SK-N-DZ (cell line): Measurements from ENCODE around the gene OTOF. TPM values are rescaled to one million over a fixed set of nuclear protein-coding genes. Genes with fewer than 3 reads are reported as not detected.

Experiments
- DNase-seq: peaks from one replicate; pipeline ENCODE4 v3.0.0-alpha.2; 2015; ENCODE audit warnings: low spot score
- polyA plus RNA-seq, 2 experiments: library from polyadenylated mRNA; depleted of rRNA; stranded (reverse); fragments of >200 nt; gene quantifications; 2 replicates each; pipeline ENCODE4 v1.2.3, GENCODE V29; 2014

The OTOF gene
- 0.50 and 0.56 TPM in 2 replicates for polyA plus RNA-seq (2014; cell fraction: cytosol; rRNA removed)
- polyA plus RNA-seq (2014; cell fraction: nucleus; rRNA removed) = 3.3 and 8.5 TPM in 2 replicates

DNA sequence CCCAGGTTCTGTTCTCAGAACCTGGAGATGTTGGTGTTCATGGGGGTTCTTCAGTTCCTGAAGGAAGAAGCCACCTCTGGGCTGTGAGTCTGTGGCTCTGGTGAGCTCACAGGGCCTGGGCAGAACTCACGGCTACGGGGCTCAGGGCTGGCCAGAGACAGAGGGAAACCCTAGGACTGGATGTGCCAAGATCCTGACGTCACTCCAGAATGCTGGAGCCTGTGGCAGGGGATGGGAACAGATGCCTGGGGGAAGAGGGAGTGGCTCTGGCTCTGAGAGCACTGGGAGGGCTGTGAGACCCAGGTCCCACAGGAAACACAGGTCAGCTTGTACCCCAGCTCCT lies at the start of gene OTOF:
TSS of gene OTOF (minus strand) at position 214 of the 343 bp plus-strand sequence.
- peak; percentile 49 for DNase-seq

DNA sequence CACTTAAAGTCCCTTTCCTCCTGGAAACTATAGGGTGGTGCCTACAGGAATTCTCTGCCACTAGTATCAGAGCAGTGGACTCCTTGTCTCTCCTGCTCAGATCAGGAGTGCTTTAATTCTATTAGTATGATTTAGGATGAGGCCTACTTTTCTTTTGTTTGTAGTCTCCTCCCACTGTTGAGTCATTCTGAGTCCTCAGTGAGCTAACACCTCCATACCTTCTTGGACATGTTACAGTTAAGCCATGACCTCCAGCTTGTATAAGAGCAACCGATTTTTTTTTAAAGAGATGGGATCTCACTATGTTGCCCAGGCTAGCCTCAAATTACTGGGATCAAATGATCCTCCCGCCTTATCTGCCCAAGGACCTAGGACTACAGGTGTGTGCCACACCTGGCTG lies 48.7 kb upstream of the OTOF start:
- DNase-seq = no peak

DNA sequence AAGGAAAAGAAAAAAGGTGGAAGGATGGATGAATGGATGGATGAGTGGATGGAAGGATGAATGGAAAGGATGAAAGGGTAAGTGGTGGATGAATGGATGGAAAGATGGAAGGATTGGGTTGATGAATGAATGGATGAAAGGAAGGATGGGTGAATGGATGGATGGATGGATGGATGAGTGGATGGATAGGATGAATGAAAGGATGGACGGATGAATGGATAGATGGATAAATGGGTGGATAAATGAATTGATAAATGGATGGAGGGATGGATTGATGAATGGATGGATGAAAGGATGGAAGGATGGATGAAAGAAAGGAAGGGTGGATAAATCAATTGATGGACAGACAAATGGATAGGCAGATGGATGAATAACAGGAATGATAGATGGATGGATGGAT lies 48.2 kb upstream of the OTOF start:
- no peak for DNase-seq

DNA sequence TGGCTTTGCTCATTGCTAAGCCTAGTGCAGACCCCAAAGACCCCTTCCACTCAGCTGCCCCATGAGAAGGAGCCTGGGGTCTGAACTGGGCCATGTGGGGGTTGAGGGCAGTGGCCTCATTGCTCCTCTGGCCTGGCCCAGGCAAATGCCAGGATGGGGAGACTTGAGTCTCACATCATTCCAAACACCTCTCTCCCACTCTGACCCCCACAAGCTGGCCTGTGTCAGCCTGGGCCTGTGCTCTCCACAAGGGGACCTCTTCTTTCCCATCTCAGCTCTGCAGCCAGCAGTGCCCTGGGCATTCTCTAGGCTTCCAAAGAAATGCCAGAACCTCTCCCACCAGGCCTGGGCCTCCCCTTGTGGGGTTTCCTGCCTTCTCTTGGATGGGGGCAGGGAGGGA lies 45.8 kb upstream of the OTOF start:
- DNase-seq = no peak

DNA sequence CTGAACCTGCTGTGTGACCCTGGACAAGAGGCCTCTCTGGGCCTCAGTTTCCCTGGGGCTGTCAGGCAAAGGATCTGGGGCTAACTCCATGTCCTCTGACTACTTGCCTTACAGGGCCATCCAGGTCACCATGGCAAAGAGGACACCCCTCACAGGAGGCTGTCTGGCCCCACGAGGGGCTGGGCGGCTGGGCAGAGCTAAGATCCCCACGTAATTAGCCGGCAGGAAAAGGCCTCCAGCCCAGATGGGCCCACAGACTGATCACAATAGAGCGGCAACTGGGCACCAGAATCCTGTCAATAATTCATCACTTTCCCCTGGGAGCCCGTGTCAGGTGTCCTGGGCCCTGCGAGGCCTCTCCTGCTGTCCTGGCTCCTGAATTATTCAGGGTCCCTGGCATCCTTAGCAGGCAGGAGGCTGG lies 44.8 kb upstream of the OTOF start:
- DNase-seq = no peak

DNA sequence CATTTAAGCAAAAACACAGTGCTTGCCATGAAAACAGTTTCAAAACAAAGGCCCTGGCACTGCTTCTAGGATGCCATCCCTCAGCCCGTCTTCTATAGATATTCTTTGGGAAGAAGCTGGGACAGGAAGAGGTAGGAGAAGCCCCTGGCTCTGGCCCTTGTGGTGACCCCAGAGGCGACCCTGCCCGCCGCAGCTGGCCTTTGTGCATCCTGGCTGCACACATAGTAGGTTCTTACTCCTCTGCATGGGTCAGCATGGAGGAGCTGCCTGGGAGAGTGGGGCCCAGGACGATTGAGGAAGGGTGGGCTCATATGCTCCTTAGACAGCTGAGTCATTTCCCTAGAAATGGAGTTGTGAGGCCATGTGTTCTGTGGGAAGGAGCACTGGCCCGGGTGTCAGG lies 44.4 kb upstream of the OTOF start:
- DNase-seq = no peak

DNA sequence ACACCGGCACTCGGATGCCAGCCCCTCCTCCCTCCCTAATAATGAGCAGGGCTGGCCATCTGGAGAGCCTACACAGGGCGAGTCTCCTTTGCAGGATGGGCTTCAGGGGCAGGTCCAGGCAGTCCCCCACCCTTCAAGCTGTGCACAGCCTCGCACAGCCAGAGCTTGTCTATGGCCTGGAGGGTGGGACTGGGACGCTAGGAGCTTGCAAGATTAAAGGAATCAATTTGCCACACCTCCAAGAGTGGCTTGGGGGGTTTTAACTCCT lies 43.9 kb upstream of the OTOF start:
- no peak for DNase-seq

DNA sequence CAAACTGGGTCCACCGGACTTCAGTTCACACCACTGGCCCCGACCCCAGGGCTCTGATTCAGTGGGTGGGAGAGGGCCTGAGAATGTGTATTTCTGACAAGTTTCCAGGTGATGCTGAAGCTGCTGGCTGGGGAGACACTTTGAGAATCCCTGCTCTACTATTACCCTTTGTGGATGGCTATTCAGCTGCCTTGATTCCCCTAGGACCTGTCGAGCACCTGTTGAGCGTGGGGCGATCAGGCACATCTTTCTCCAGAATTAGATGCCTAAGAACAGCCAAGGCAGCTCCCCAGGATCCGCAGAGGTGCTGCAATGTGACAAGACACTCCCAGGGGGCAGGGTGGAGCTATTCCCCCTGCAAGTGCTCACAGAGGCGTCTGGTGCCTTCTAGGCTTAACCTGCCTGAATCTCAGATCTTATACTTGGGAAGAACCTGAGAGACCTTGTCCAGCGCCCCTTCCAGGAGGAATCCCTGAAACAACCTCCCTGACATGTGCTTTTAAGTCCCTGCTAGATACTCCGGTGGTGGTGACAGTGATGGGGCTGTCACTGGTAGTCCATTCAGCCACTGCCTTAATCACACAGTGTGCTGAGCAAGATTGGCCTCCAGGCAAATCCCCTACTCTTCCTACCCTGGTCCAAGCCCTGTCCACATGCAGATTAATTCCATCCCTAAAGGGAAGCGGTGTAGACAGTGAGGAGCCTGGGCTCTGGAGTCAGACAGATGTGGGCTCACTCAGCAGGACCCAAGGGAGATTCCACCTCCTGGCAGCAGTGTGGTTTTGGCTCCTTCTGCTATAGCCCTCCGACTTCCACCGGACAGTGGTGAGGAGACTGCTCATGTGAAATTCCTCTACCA lies 43.4 kb upstream of the OTOF start:
- peak; percentile 49 for DNase-seq

DNA sequence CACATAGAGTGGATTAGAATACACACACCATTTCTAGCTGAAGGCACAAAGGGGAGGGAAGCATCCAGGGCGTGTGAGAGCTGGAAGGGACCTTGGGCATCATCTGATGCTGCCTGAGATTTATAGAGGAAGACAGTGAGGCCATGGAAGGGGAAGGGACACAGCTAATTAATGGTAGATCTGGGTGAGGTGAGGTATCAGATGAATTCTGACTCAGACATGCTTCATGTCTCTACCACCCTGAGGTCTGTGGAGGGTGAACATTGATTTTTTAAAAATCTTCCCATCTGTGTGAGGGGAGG lies 42.2 kb upstream of the OTOF start:
- DNase-seq = no peak

DNA sequence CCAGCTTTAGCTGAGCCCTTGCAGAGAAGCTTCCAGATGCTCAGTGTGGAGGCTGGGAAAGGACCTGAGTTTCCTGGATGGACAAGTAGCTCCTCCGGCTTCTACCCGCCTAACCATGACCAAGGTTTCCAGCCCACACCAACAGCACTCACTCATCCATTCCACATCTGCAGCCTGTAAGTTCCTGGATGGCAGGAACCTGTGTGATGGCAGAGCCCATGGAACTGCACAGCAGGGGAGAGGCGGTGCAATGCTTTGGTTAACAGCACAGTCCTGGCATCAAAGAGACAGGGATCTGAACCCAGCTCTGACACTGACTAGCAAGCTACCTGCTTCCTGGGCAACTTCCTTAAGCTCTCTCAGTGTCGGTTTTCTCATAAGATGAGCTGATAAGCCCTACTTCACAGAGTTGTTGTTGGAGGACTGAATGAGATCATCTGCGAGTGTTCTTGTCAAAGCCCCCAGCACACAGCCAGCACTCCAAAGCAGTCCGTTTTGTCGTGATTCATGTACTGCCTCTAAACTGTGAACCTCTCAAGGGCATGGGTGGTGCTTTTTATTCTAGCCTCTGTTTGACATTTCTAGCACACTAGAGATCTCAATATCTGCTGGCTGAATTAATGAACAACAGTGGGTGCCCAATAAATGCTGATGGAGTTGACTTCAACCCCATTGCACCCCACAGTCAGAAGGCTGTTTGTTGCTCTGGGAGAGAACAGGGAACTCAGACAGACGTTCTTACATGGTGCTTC lies 41.6 kb upstream of the OTOF start:
- DNase-seq = no peak

DNA sequence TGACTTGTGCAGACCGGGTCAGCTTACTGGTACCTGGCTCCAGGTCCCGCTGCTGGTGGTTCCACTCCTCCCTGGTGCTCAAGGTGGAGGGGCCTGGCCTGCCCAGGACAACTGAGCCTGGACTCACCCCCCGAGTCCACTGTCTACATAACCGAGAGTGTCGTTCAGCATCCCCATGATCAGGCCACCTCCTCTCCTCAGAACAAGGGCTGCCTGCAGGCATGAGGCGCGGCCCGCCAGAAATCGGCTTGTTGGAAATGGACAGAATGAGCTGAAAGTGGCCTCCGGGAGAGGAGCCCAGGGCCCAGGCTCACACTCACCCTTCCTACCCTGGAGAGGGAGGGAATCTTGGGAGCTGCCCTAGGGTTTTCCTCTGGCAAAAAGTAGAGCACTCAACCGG lies 38.9 kb upstream of the OTOF start:
- no peak for DNase-seq

DNA sequence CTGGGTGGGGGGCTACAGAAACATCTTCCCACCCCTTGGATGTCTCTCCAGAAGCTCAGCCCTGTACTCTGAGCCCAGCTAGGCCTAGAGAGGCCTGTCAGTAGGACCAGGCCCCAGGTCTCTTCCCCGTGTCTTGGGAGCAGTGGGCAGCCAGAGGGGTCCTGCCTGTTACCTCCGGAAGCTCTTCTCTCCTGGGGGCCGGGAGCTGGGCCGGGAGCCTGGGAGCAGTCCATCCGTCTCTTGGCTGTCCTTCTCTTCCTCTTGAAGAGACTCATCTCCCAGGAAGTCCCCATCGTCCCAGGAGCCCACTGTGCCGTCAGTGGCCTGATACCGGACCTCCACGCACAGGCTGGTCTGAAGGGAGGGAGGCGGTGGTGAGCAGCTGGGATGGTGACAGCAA lies 38.3 kb upstream of the OTOF start:
- no peak for DNase-seq

DNA sequence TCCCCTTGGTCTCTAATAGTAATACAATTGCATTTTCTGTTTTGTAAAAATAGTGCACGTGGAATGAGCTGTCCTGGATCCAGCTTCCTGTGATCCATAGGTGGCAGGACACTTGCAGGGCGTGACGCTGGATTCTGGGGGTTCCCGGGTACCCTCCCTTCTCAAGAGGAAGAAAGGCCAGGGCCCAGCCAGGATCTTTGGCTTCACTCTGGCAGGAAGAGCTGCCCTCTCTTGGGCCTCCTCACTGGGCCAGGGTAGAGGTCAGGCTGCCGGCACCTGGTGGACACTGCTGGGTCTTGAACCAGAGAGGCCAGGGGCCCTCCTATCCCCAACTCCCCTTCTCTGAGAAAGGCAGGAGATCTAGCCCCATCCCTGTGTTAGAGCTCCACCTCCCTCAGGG lies 37.8 kb upstream of the OTOF start:
- no peak for DNase-seq

DNA sequence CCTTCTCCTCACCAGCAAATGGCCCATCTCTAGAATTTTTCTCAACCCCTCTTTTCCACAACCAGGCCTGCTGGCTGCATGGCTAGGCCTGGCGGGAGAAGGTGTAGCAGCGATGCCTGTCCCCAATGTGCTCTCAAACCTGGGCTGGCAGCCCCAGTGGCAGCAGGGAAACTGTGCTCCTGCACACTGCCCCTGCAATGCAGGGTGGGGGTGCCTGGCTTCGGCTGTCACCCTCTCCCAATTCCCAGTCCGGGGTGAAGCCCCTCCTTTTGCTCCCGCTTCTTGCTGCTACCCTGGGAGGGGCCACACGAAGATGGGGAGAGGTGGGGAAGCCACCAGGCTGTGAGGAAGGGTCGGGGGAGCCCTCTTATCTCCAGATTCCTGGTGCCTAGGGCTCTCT lies 36.1 kb upstream of the OTOF start:
- no peak for DNase-seq

DNA sequence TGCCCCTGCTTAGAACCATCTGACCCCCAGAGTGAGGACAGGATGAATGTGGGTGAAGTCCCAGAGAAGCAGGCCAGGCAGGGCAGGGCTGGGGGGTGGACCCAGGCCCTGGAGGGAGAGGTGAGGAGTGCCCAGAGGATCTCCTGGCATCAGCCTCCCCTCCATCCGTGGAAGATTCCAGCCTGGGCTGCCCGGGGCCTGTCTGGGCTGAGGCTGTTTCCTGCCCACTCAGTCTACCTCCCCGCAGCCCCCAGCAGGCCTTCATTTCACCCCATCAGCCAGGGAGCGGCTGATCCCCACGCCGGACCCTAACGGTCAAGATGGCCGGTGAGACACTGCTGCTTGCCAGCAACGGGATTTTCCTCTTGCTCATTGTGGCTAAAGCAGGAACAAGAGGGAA lies 35.3 kb upstream of the OTOF start:
- no peak for DNase-seq

DNA sequence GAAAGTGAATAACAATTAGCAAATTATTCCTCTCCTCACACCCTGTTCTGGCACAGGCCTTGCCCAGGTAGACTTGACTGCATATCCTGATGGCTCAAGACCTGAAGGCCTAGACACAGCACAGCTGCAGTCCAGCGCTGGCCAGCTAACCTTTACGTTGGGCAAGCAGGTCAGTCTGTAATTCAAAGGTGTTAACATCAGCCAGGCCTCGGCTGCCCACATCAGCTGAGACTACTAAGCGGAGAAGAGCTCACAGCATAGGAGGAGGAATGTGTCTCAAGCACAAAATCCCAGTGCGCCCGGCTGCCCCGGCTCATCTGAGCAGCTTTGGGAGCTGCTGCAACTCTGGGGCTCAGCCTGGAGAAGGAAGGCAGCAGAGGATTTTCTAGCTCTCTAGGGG lies 33.5 kb upstream of the OTOF start:
- no peak for DNase-seq

DNA sequence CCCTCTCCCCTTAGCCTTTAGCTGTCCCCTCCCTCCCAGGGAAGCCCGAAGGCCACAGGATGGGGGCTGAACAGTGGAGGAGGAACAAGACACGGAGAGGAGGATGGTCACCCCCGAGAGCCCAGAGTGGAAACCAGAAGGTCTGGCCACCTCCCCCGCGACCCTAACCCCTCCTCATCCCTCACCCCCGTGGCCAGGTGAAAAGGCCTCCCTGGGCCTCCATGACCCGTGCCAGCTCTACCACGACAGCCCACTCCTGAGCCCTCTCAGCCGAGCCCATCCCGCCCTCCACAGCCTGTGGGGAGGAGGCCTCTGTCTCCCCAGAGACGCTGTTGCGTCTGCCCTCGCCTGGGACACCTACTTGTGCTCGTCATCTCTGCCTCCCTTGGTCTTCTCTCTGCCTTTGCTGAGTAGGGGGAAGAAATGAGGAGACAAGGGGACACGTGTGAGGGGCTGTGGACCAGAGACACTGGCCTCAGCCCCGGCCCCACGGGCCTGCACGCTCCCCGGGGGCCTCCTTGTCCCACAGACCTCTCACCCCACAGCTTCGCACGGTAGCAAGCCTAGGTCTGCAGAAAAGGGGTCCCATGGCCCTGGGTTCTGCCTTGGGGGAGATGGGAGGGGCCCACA lies 32.5 kb upstream of the OTOF start:
- DNase-seq = no peak

DNA sequence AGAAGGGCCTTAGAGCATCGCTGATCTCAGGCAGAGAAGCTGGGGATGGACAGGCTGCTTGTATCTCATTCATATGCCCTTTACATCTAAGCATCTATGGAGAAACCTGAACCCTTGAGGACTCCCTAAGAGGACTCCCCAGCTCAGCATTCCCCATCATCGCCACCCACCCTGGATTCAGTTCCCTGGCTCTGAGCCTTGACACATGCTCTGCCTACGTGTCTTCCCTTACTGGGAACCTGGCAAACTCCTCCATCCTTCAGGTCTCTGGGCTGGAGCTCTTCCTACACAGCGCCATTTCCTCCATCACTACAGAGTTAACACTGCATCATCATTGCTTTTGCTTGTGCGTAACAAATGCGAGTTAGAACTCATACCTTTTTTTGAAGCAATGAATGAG lies 31.2 kb upstream of the OTOF start:
- no peak for DNase-seq

DNA sequence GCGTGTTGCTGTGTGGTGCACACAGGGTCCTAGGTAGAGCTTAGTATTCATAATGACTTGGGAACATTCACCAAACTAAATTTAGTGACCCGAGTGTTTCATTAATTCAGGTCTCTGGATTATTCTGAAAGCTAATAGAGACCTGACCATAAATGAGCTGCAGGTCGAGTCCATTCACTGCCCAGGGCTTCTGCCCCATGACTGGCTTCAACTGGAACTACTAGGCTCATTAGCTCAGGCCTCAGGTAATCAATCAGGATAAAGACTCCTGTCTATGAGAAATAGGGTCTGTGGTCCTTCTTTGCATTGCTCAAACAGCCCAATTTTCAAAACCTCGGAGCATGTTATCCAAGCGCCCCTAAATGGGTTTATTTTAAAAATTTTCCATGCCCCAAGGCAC lies 30.0 kb upstream of the OTOF start:
- DNase-seq = no peak

DNA sequence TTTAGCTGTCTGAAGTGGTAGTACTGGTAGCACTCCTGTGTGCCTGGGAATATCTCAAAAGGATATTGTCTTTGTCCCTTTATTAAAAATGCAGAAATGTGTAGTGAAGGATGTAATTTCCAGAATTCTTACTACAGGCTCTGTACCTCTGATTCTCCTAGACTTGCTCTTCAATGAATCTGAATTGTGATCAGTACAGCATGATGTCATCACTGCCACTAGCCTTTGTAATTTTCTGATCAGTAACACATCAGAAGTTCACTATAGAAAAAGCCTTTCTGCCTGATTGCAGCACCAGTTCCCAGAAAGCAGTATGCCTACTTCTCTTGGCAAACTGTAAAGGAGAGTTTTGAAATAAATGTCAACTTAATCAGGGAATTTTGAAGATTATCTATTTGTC lies 29.2 kb upstream of the OTOF start:
- DNase-seq = no peak

DNA sequence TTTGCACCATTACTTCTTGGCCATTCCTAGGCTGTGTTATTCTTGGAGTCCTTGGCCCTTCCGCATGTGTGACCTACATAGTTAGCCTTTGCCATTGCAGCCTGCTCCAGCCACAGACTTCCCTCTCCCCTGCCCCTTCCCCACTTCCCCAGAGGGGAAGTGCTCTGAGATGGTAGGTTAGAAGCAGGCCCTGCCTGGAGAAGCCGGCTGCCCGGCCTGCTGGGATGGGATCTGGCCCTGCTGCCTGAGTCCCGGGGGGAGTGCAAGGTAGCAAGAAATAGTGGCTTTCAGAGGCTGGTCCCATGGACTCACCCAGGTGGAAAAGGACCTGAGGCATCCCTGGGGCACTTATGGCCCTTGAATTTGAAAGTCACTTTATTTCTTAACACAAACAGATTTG lies 28.4 kb upstream of the OTOF start:
- no peak for DNase-seq

DNA sequence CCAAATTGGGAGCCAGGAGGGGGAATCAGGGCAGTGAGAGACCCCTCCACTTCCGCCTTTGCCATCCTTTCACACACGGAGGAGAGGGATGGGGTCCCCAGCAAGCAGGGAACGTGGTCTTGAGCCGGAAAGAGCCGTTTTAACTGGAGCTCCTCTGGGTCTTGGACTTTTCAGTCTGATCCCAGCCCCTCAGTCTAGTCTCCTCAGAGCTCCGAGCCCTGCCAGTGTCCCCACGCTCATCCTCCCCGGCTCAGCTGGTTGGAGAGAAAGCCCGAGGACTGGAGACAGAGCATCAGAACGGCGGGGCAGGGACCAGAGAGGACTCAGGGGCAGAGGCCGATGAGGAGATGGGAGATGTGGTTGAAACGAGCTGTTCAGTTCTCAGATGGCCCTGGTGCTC lies 26.1 kb upstream of the OTOF start:
- DNase-seq = no peak

DNA sequence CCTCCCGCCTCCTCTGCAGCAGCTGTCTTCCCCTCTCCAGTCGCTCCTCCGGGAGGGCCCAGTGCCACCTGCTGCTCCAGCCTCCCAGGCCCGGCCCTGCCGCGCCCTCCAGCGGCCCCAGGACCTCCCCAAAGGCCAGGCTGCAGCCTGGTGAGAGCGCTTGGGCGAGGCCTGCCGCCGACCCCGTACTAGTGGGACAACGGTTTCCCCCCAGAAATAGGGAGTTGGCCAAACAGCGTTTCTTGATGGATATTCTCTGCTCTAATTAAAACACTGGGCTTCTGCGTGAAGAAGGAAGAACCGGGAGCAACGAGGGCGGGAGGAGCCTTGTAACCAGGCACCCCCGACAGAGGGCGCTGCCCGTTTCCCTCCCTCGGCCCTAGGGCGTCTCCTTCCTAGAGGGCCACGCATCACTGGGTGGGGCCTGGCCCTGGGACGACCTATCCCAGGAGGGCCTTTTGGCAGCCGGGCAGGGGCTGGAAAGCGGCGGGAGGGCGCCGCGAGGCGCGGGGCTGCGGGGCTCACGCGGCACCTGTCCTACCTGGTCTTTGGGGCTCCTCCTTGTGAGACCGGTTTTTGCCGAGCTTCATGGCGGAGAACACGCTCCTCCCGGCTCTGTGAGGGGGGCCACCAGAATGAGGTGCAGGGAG lies 25.4 kb upstream of the OTOF start:
- peak; percentile 33 for DNase-seq
